22Rv1 (cell line): Measurements from ENCODE around the gene DNAH8.

Experiments used
- H3K27ac ChIP-seq: fragments of 450-650 bp; 2 replicates; pipeline ENCODE4 v1.5.1; 2017
- CTCF ChIP-seq: fragments of 450-650 bp; IDR thresholded peaks from 2 replicates; pipeline ENCODE4 v1.5.1; 2017; ENCODE audit warnings: mild to moderate bottlenecking
- ZFX ChIP-seq: fragments of 450-650 bp; IDR thresholded peaks from 2 replicates; pipeline ENCODE4 v1.6.1; 2017; ENCODE audit warnings: antibody characterized with exemption, borderline replicate concordance

DNAH8 gene

GRCh38 chr6:39057251-39058155 is 342.4 kb downstream of the DNAH8 start:
- H3K27ac ChIP-seq, result no peak overlapping the region
- no peak for TF ChIP-seq ZFX
- TF ChIP-seq CTCF, result no peak

GRCh38 chr6:39058471-39059147 is 343.5 kb downstream of the DNAH8 start:
- no peak for TF ChIP-seq CTCF
- no peak for TF ChIP-seq ZFX
- H3K27ac ChIP-seq, result no peak overlapping the region

- no peak for TF ChIP-seq CTCF
- no peak for TF ChIP-seq ZFX
- no peak overlapping the region for H3K27ac ChIP-seq
Observed at GRCh38 chr6:39059496-39060310, 344.6 kb downstream of the DNAH8 start.

- no peak overlapping the region for H3K27ac ChIP-seq
- TF ChIP-seq CTCF (no peak), ZFX (no peak)
Observed at GRCh38 chr6:39060467-39061160, 345.5 kb downstream of the DNAH8 start.

GRCh38 chr6:39061182-39061581 is 346.1 kb downstream of the DNAH8 start:
- TF ChIP-seq CTCF, result no peak
- no peak for TF ChIP-seq ZFX
- no peak overlapping the region for H3K27ac ChIP-seq

GRCh38 chr6:39061588-39061987 is 346.5 kb downstream of the DNAH8 start:
- TF ChIP-seq CTCF (no peak), ZFX (no peak)
- no peak overlapping the region for H3K27ac ChIP-seq
